HEK293 (cell line): ENCODE results near the gene BEND3.

Source experiments
- CTCF ChIA-PET: fragments of 350-600 bp; formaldehyde crosslinking; extraction: SDS; loops from one replicate; lab custom pipeline; 2021; ENCODE audit warnings: antibody characterized with exemption; lab: Yijun Ruan, JAX
- POLR2A ChIA-PET: fragments of 300-600 bp; formaldehyde crosslinking; extraction: SDS; loops from one replicate; lab custom pipeline; 2020; ENCODE audit warnings: antibody characterized with exemption, inconsistent platforms; lab: Yijun Ruan, JAX
- H3K27ac ChIP-seq: fragments of 200-500 bp; sonication (Bioruptor generic); 2 replicates; pipeline ENCODE4 v1.5.1; 2014; ENCODE audit warnings: low read depth, low read length, control low read depth, inconsistent platforms; ENCODE audit errors: extremely low read depth
- H3K36me3 ChIP-seq, 2 experiments: fragments of 200-500 bp in 1 of 2; sonication (Bioruptor generic) in 1 of 2; 1 replicate in 1 of 2; 2 replicates in 1 of 2; pipeline ENCODE4 v1.5.1; 2014 to 2017; ENCODE audit warnings: inconsistent platforms in 2 of 2, low read length in 2 of 2; ENCODE audit not compliant: control insufficient read depth in 2 of 2, insufficient read depth in 1 of 2
- H3K4me1 ChIP-seq: fragments of 200-500 bp; sonication (Bioruptor generic); 2 replicates; pipeline ENCODE4 v1.5.1; 2014; ENCODE audit warnings: mild to moderate bottlenecking, low read length, inconsistent platforms; ENCODE audit not compliant: control insufficient read depth, insufficient read depth
- H3K4me3 ChIP-seq: 2 replicates; pipeline ENCODE4 v1.5.1; 2011; ENCODE audit warnings: low read depth, mild to moderate bottlenecking, control low read depth, low read length, moderate library complexity
- H3K9me3 ChIP-seq: fragments of 200-500 bp; sonication (Bioruptor generic); 2 replicates; pipeline ENCODE4 v1.5.1; 2014; ENCODE audit warnings: low read depth, low read length, inconsistent platforms; ENCODE audit not compliant: control insufficient read depth, insufficient read depth
- BCL11A ChIP-seq: fragments of 450-650 bp; formaldehyde crosslinking; IDR thresholded peaks from 2 replicates; pipeline ENCODE4 v1.5.1; 2016; ENCODE audit warnings: low read depth, missing biosample characterization, missing genetic modification characterization
- BCL11B ChIP-seq: fragments of 450-650 bp; formaldehyde crosslinking; IDR thresholded peaks from 2 replicates; pipeline ENCODE4 v1.5.1; 2016; ENCODE audit warnings: low read depth, missing biosample characterization, missing genetic modification characterization
- EGR2 ChIP-seq: fragments of 450-650 bp; formaldehyde crosslinking; IDR thresholded peaks from 2 replicates; pipeline ENCODE4 v1.5.1; 2016; ENCODE audit warnings: low read depth, missing biosample characterization, missing genetic modification characterization
- HOXC10 ChIP-seq: sonication (generic); formaldehyde crosslinking; IDR thresholded peaks from 2 replicates; pipeline ENCODE4 v1.8.1; 2023; ENCODE audit warnings: mild to moderate bottlenecking, missing genetic modification reagents
- KLF8 ChIP-seq: fragments of 450-650 bp; formaldehyde crosslinking; IDR thresholded peaks from 2 replicates; pipeline ENCODE4 v1.5.1; 2016; ENCODE audit warnings: missing biosample characterization, missing genetic modification characterization
- OSR2 ChIP-seq: fragments of 450-650 bp; formaldehyde crosslinking; IDR thresholded peaks from 2 replicates; pipeline ENCODE4 v1.5.1; 2016; ENCODE audit warnings: missing biosample characterization, missing genetic modification characterization
- SP2 ChIP-seq: fragments of 450-650 bp; formaldehyde crosslinking; IDR thresholded peaks from 2 replicates; pipeline ENCODE4 v1.5.1; 2016; ENCODE audit warnings: missing biosample characterization, missing genetic modification characterization
- YY1 ChIP-seq: fragments of 450-650 bp; formaldehyde crosslinking; IDR thresholded peaks from 2 replicates; pipeline ENCODE4 v1.5.1; 2018; ENCODE audit warnings: missing biosample characterization, missing genetic modification characterization
- ZFP41 ChIP-seq: fragments of 450-650 bp; formaldehyde crosslinking; IDR thresholded peaks from 2 replicates; pipeline ENCODE4 v1.5.1; 2016; ENCODE audit warnings: missing biosample characterization, missing genetic modification characterization, borderline replicate concordance
- ZNF121 ChIP-seq: fragments of 450-650 bp; formaldehyde crosslinking; IDR thresholded peaks from 2 replicates; pipeline ENCODE4 v1.5.1; 2016; ENCODE audit warnings: missing biosample characterization, missing genetic modification characterization
- ZNF221 ChIP-seq: fragments of 450-650 bp; formaldehyde crosslinking; IDR thresholded peaks from 2 replicates; pipeline ENCODE4 v1.5.1; 2017; ENCODE audit warnings: missing biosample characterization, missing genetic modification characterization, borderline replicate concordance
- ZNF223 ChIP-seq: fragments of 450-650 bp; formaldehyde crosslinking; IDR thresholded peaks from 2 replicates; pipeline ENCODE4 v1.5.1; 2016; ENCODE audit warnings: missing biosample characterization, missing genetic modification characterization
- ZNF311 ChIP-seq: fragments of 450-650 bp; formaldehyde crosslinking; IDR thresholded peaks from 2 replicates; pipeline ENCODE4 v1.5.1; 2017; ENCODE audit warnings: missing biosample characterization, missing genetic modification characterization, borderline replicate concordance
- ZNF473 ChIP-seq: fragments of 450-650 bp; formaldehyde crosslinking; IDR thresholded peaks from 2 replicates; pipeline ENCODE4 v1.5.1; 2017; ENCODE audit warnings: missing biosample characterization, missing genetic modification characterization
- ZNF48 ChIP-seq: fragments of 450-650 bp; formaldehyde crosslinking; IDR thresholded peaks from 2 replicates; pipeline ENCODE4 v1.5.1; 2016; ENCODE audit warnings: missing biosample characterization, missing genetic modification characterization
- ZNF530 ChIP-seq: fragments of 450-650 bp; formaldehyde crosslinking; IDR thresholded peaks from 2 replicates; pipeline ENCODE4 v1.5.1; 2016; ENCODE audit warnings: low read depth, missing biosample characterization, missing genetic modification characterization
- ZNF600 ChIP-seq: fragments of 450-650 bp; formaldehyde crosslinking; IDR thresholded peaks from 2 replicates; pipeline ENCODE4 v1.5.1; 2016; ENCODE audit warnings: missing biosample characterization, missing genetic modification characterization
- ZNF610 ChIP-seq: fragments of 450-650 bp; formaldehyde crosslinking; IDR thresholded peaks from 2 replicates; pipeline ENCODE4 v1.5.1; 2016; ENCODE audit warnings: missing biosample characterization, missing genetic modification characterization, borderline replicate concordance
- ZNF629 ChIP-seq: fragments of 450-650 bp; formaldehyde crosslinking; IDR thresholded peaks from 2 replicates; pipeline ENCODE4 v1.5.1; 2017; ENCODE audit warnings: missing biosample characterization, missing genetic modification characterization
- ZNF658 ChIP-seq: fragments of 450-650 bp; formaldehyde crosslinking; IDR thresholded peaks from 2 replicates; pipeline ENCODE4; 2016; ENCODE audit warnings: missing biosample characterization, missing genetic modification characterization
- ZNF677 ChIP-seq: fragments of 450-650 bp; IDR thresholded peaks from 2 replicates; pipeline ENCODE4 v1.5.0; 2018; ENCODE audit warnings: missing biosample characterization, mild to moderate bottlenecking, missing genetic modification characterization, moderate library complexity
- ZNF777 ChIP-seq: fragments of 450-650 bp; formaldehyde crosslinking; IDR thresholded peaks from 2 replicates; pipeline ENCODE4 v1.5.1; 2017; ENCODE audit warnings: missing biosample characterization, missing genetic modification characterization, borderline replicate concordance
- TF ChIP-seq, protein P1 (sequence below): fragments of 450-650 bp; formaldehyde crosslinking; IDR thresholded peaks from 2 replicates; pipeline ENCODE4 v1.5.1; 2017; ENCODE audit warnings: missing biosample characterization, missing genetic modification characterization
- TF ChIP-seq, protein P2 (sequence below): fragments of 450-650 bp; formaldehyde crosslinking; IDR thresholded peaks from 2 replicates; pipeline ENCODE4 v1.5.0; 2017; ENCODE audit warnings: missing biosample characterization, missing genetic modification characterization, borderline replicate concordance
- TF ChIP-seq, protein P3 (sequence below): fragments of 450-650 bp; formaldehyde crosslinking; IDR thresholded peaks from 2 replicates; pipeline ENCODE4 v1.5.1; 2016; ENCODE audit warnings: missing biosample characterization, missing genetic modification characterization
- TF ChIP-seq, protein P4 (sequence below): fragments of 450-650 bp; formaldehyde crosslinking; IDR thresholded peaks from 2 replicates; pipeline ENCODE4 v1.5.1; 2016; ENCODE audit warnings: missing biosample characterization, missing genetic modification characterization
- TF ChIP-seq, protein P5 (sequence below): fragments of 450-650 bp; IDR thresholded peaks from 2 replicates; pipeline ENCODE4 v1.5.1; 2018; ENCODE audit warnings: missing biosample characterization, mild to moderate bottlenecking, missing genetic modification characterization

The BEND3 gene

DNA sequence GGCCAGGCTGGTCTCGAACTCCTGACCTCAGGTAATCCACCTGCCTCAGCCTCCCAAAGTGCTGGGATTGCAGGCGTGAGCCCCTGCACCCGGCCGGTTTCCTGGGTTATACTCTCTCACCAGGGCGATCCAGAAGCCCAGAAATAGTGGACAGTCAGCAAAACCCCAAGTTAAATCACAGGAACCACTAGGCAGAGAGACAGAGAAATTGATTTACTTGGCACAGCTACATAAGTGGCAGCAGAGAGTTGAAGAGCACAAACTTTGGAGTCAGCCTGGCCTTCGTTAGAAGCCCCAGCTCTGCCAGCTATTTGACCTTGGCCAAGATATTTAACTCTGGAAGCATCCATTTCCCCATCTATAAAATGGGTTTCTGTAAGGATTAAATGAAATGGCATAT, 54.6 kb downstream of the BEND3 start:
- POLR2A ChIA-PET, result no interaction called here
- Histone ChIP-seq H3K36me3 (no peaks in the 10 kb centered on the region), H3K27ac (no peak overlapping the region), H3K4me3 (no peak overlapping the region), H3K9me3 (no peaks in the 10 kb centered on the region), H3K4me1 (no peaks in the 10 kb centered on the region)
- TF ChIP-seq ZNF311 (no peak), HOXC10 (CRISPR knock-in tag) (no peak), ZFP41 (tag by site-specific recombination) (no peak), ZNF48 (tag by site-specific recombination) (no peak), OSR2 (tag by site-specific recombination) (no peak), ZNF610 (tag by site-specific recombination) (no peak), EGR2 (tag by site-specific recombination) (no peak), BCL11A (tag by site-specific recombination) (no peak), ZNF777 (tag by site-specific recombination) (no peak)
- TF ChIP-seq, protein P1, sequence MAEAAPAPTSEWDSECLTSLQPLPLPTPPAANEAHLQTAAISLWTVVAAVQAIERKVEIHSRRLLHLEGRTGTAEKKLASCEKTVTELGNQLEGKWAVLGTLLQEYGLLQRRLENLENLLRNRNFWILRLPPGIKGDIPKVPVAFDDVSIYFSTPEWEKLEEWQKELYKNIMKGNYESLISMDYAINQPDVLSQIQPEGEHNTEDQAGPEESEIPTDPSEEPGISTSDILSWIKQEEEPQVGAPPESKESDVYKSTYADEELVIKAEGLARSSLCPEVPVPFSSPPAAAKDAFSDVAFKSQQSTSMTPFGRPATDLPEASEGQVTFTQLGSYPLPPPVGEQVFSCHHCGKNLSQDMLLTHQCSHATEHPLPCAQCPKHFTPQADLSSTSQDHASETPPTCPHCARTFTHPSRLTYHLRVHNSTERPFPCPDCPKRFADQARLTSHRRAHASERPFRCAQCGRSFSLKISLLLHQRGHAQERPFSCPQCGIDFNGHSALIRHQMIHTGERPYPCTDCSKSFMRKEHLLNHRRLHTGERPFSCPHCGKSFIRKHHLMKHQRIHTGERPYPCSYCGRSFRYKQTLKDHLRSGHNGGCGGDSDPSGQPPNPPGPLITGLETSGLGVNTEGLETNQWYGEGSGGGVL (tag by site-specific recombination), result no peak
- TF ChIP-seq, protein P2, sequence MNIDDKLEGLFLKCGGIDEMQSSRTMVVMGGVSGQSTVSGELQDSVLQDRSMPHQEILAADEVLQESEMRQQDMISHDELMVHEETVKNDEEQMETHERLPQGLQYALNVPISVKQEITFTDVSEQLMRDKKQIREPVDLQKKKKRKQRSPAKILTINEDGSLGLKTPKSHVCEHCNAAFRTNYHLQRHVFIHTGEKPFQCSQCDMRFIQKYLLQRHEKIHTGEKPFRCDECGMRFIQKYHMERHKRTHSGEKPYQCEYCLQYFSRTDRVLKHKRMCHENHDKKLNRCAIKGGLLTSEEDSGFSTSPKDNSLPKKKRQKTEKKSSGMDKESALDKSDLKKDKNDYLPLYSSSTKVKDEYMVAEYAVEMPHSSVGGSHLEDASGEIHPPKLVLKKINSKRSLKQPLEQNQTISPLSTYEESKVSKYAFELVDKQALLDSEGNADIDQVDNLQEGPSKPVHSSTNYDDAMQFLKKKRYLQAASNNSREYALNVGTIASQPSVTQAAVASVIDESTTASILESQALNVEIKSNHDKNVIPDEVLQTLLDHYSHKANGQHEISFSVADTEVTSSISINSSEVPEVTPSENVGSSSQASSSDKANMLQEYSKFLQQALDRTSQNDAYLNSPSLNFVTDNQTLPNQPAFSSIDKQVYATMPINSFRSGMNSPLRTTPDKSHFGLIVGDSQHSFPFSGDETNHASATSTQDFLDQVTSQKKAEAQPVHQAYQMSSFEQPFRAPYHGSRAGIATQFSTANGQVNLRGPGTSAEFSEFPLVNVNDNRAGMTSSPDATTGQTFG (tag by site-specific recombination), result no peak
- CTCF ChIA-PET, result interaction anchor here (0.6 to 0.9 kb wide), 3 partner anchors 13 to 788 kb away, joined by 3 read pairs; no protein-coding TSS in a partner anchor

DNA sequence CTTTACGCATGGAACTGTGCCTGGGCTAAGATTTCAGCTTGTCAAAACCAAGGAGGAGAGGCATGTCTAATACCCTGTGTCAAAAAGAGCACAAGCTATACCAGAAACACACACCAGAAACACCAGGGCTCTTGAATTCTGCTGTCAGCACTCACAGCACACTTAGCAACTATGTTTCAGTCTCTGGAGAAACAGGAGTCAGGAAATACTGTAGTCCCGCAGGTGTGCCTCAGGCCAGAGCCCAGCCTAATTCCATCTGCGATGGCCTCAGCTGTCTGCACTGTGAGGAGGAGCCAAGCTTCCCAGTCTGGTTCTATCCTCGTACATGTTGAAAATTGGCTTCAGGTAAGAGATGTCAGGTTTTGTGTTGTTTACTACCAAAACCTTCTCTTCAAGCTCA, 55.7 kb downstream of the BEND3 start:
- no peaks in the 10 kb centered on the region for H3K4me1 ChIP-seq
- ChIA-PET CTCF (interaction anchor here (0.8 kb wide), 1 partner anchor 54 kb away, joined by 3 read pairs; no protein-coding TSS in a partner anchor), POLR2A (interaction anchor here (0.5 to 0.7 kb wide), 2 partner anchors 239 to 655 kb away, joined by 3 to 5 read pairs; no protein-coding TSS in a partner anchor)
- TF ChIP-seq ZNF221 (tag by site-specific recombination), result no peak
- no peak for TF ChIP-seq KLF8 (tag by site-specific recombination)
- TF ChIP-seq ZNF629 (tag by site-specific recombination), result no peak
- no peak for TF ChIP-seq ZNF658
- TF ChIP-seq ZNF530 (tag by site-specific recombination), result no peak
- TF ChIP-seq, protein P1 (tag by site-specific recombination), result no peak
- TF ChIP-seq ZNF121 (tag by site-specific recombination), result no peak
- TF ChIP-seq ZNF223 (tag by site-specific recombination), result no peak
- TF ChIP-seq BCL11B (tag by site-specific recombination), result no peak
- TF ChIP-seq, protein P3, sequence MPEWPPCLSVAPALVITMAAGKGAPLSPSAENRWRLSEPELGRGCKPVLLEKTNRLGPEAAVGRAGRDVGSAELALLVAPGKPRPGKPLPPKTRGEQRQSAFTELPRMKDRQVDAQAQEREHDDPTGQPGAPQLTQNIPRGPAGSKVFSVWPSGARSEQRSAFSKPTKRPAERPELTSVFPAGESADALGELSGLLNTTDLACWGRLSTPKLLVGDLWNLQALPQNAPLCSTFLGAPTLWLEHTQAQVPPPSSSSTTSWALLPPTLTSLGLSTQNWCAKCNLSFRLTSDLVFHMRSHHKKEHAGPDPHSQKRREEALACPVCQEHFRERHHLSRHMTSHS, result no peak
- TF ChIP-seq, protein P4, sequence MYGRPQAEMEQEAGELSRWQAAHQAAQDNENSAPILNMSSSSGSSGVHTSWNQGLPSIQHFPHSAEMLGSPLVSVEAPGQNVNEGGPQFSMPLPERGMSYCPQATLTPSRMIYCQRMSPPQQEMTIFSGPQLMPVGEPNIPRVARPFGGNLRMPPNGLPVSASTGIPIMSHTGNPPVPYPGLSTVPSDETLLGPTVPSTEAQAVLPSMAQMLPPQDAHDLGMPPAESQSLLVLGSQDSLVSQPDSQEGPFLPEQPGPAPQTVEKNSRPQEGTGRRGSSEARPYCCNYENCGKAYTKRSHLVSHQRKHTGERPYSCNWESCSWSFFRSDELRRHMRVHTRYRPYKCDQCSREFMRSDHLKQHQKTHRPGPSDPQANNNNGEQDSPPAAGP (tag by site-specific recombination), result no peak
- no peak for TF ChIP-seq SP2 (tag by site-specific recombination)
- TF ChIP-seq YY1, result no peak
- TF ChIP-seq, protein P5, sequence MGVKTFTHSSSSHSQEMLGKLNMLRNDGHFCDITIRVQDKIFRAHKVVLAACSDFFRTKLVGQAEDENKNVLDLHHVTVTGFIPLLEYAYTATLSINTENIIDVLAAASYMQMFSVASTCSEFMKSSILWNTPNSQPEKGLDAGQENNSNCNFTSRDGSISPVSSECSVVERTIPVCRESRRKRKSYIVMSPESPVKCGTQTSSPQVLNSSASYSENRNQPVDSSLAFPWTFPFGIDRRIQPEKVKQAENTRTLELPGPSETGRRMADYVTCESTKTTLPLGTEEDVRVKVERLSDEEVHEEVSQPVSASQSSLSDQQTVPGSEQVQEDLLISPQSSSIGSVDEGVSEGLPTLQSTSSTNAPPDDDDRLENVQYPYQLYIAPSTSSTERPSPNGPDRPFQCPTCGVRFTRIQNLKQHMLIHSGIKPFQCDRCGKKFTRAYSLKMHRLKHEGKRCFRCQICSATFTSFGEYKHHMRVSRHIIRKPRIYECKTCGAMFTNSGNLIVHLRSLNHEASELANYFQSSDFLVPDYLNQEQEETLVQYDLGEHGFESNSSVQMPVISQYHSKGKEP, result no peak
- TF ChIP-seq ZNF473 (tag by site-specific recombination), result no peak
- TF ChIP-seq ZNF677 (tag by site-specific recombination), result no peak
- no peak for TF ChIP-seq ZNF600

More for the DNA sequence above, 55.7 kb downstream of the BEND3 start:
- Histone ChIP-seq H3K36me3 (no peaks in the 10 kb centered on the region), H3K9me3 (no peaks in the 10 kb centered on the region), H3K27ac (no peak overlapping the region), H3K4me3 (no peak overlapping the region)
